ELR (cell line): ENCODE results near the gene EVC.

Source experiments
- DNase-seq: peaks from one replicate; pipeline ENCODE4 v3.0.0-alpha.2; 2015; ENCODE audit warnings: low read depth

Gene EVC

DNA sequence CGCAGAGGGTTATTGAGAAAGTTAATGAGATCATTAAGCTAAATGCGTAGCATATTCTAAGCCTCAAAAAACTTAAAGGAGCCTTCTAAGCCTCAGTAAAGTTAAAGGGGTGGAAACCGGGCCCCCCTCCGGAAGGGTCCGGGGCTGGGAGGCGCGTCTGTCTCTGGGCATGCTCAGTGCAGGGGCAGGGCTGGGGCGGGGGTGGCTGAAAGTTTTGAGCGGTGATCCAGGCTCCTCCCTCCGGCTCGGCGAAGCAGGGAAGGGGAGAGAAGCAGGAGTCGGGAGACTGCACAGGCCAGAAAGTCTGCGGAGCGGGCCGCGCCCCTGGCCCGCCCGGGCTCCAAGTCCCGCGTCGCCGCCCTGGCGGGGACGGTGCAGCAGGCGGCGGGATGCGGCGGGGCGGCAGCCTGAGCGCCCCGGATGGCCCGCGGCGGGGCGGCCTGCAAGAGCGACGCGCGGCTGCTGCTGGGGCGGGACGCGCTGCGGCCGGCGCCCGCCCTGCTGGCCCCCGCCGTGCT, at the start of gene EVC:
TSS of gene EVC (plus strand) at position 241 of the 518 bp plus-strand sequence. CDS start at position 421, 180 bp downstream.
- peak; percentile 84 for DNase-seq

GRCh38 chr4:5661237-5661636, 49.8 kb upstream of the EVC start:
- no peak for DNase-seq

DNA sequence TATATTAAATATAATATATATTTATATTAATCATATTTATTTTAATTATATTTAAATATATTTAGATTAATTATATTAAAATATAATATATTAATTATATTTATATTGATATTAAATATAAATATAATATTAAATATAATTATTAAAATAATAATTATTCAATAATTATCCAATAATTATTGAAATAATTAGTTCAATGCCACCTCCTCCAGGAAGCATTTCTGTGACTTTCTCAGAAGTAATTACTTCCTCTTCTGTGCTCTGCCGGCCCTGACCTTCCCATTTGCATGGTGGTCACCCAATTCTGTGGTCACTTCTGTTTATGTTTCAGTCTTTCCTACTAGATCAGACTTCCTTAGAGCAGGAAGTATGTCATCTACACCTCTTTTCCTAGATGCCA, 48.4 kb upstream of the EVC start:
- peak; percentile 7 for DNase-seq

DNA sequence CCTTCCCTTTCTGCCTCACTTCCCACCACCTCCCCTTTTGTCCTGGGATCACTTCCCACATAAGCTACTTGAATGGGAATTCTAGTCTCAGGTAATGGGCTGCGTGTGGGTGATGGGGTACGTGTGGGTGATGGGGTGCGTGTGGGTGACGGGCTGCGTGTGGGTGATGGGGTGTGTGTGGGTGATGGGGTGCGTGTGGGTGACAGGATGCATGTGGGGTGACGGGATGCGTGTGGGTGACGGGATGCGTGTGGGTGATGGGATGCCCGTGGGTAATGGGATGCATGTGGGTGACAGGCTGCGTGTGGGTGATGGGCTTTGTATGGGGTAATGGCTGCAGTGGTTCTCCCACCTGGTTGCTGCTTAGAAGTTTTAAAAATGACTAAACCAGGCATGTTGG, 46.2 kb upstream of the EVC start:
- no peak for DNase-seq

GRCh38 chr4:5666741-5667140, 44.3 kb upstream of the EVC start:
- no peak for DNase-seq

DNA sequence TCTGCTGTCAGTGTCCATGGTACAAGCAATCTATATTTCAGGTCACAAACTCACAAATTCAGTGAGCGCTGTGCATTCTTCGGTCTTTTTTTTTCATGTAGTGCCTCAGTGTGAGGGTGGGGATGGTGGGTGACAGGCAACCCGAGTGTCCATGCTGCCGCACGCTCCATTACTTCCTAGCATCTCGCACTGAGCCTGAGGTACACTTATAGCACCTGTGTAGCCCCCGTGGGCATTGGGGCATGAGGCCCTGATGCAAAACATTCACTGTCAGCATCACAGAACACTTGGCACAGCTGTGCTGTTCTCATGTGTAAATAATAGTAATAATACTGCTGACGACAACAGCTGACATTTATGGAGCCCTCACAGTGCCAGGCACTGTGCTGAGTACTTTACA, 34.2 kb upstream of the EVC start:
- DNase-seq: no peak

GRCh38 chr4:5678977-5679376, 32.0 kb upstream of the EVC start:
- DNase-seq: peak; percentile 92

DNA sequence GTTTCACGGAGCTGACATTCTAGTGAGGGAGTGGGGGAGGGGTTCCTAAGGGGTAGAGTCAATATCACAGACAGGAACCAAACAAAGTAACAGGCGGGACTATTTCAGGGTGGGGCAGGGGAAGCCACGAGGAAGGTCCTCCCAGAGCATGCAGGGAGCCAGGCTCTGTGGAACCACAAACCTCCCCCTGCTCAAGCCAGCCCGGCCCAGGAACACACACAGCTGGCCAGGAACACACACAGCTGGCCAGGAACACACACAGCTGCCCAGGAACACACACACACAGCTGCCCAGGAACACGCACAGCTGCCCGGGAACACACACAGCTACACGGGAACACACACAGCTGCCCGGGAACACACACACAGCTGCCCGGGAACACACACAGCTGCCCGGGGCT, 27.4 kb upstream of the EVC start:
- DNase-seq: no peak

- DNase-seq: no peak
Measured at GRCh38 chr4:5685296-5685695, 25.7 kb upstream of the EVC start.

GRCh38 chr4:5686338-5686737, 24.7 kb upstream of the EVC start:
- DNase-seq: no peak

DNA sequence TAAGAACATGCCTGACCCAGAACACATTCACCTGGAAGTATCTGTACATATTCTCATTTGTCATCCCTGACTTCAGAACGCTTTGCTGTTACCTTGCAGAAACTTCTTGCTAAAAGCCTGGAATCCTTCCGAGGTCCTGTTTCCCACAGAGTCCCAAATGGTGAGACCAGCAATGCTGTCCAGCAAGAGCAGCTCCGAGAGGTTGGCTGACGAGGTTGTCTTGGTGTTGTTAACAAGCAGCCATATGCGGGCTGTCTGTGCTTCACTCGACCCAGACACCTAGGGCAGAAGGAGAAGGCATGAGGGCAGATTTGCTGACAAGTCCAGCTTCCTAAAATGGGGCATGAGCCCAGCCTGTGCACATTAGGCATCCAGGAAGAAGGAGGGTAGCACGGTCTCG, 21.9 kb upstream of the EVC start:
- no peak for DNase-seq

- DNase-seq: no peak
Measured at GRCh38 chr4:5691491-5692132, 19.4 kb upstream of the EVC start.

- no peak for DNase-seq
Measured at GRCh38 chr4:5693871-5694270, 17.1 kb upstream of the EVC start.

- no peak for DNase-seq
Measured at GRCh38 chr4:5696341-5696740, 14.7 kb upstream of the EVC start.

GRCh38 chr4:5700459-5700858, 10.5 kb upstream of the EVC start:
- no peak for DNase-seq

- no peak for DNase-seq
Measured at GRCh38 chr4:5701971-5702370, 9.0 kb upstream of the EVC start.

GRCh38 chr4:5703831-5704230, 7.2 kb upstream of the EVC start:
- DNase-seq: no peak

DNA sequence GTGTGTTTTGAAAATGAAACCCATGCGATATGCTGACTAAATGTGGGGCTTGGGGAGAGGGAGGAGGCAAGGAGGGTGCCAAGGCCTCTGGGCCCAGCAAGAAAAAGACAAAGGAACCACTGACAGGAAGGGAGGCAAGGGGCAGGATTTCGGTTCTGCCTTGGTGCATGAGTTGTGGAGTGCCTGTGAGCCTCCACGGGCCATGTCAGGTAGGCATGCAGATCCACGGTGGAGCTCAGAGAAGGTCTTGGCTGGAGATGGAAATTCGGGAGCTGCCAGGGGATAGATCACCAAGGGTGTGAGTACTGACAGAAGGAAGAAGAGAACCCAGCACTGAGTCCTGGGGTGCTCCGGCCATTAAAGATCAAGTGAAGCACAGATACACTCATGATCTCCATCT, 6.7 kb upstream of the EVC start:
- no peak for DNase-seq

DNA sequence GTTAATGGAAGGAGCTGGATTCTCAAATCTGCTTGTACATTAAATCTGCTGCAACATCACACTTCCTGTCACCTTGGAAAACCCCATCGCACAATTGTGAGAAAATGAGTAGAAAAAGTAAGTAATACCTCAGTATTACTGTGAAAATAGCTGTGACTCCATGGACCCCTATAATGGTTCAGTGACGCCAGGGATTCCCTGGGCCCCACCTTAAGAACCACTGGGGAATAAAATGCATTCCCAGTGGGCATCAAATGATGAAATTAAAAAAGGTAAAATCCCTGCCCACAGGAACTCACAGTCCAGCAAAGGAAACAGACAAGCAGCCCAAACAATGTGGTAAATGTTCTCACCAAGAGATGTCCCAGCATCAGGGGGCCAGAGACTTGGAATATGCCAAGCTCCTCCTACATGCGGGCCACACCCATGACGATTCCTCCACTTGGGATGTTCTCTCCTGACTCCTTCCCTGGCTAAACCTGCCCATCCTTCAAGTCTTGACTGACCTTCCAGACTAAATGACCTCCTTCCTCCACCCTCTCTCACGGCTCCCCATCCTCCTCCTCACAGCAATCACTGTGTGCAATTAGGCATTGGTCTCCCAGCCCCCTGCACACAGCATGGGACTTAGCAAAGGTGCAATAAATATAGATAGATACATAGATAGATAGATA, 5.2 kb upstream of the EVC start:
- DNase-seq: no peak

- no peak for DNase-seq
Measured at GRCh38 chr4:5706486-5707290, 4.3 kb upstream of the EVC start.

DNA sequence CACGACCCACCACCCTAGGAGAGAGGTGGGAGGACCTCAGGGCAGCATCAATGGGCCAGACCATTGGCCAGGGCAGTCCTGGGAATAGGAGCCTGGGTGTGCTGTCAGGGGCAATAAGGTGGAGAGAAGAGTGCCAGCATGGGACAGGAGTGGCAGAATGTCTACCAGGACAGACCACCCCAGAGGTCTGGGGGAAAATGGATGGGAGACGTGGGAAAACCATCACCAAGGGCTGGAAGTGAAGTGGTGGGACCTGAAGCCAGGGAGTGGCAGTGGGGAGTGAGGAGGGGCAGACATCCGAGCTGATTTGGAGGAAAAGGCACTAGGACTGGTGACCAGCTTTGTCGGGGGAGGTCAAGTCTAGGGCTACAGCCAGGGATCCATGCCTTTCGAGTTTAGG, 3.6 kb upstream of the EVC start:
- no peak for DNase-seq

- DNase-seq: peak; percentile 31
Measured at GRCh38 chr4:5707778-5708448, 3.1 kb upstream of the EVC start.
